ENCODE data around the gene TAF11L11. TPM values are rescaled to one million over a fixed set of nuclear protein-coding genes. Genes with fewer than 3 reads are reported as not detected.
A peak's percentile ranks its signal among the peaks of the same experiment; 100 is the strongest.
"Not testable (repeated sequence)": the region's sequence is repeated elsewhere in the genome, so short reads cannot be mapped to it uniquely, and the experiment has no call there.

The TAF11L11 gene
- total RNA-seq, 6 donors from 2014 or later, result not detected

DNA sequence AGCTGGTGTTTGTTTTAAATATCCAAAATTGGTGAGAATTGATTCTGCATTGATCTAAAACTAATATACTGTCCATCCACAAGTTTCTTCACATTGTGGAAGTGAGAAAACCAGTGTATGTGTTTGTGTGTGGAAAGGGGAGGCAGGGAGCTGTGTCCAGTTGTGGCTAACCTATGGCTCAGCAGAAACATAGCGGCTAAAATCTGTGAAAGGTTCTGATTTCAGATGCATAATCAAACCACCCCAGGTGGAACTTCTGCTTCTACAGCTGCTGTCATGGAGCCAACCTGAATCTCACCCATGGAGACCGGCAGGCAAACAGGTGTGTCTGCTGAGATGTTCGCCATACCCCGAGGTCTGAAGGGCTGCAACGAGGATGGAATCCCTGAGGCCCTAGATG is 30.2 kb downstream of the TAF11L11 start, which contains the start of gene TAF11L14:
Gene TAF11L14 (plus strand): TSS at position 301 of the 400 bp plus-strand sequence.
- Histone ChIP-seq H3K27me3 (no peaks in the 10 kb centered on the region), H3K27ac (no peak within 1 kb of the TSS), H3K36me3 (no peaks in the 10 kb centered on the region), H3K4me3 (no peak within 1 kb of the TSS), H3K4me1 (no peaks in the 10 kb centered on the region), H3K9me3 (no peaks in the 10 kb centered on the region)
- WGBS, 2 donors, result 94% methylated on average over 4 to 5 of the region's 5 CpGs
- TF ChIP-seq, protein P1, sequence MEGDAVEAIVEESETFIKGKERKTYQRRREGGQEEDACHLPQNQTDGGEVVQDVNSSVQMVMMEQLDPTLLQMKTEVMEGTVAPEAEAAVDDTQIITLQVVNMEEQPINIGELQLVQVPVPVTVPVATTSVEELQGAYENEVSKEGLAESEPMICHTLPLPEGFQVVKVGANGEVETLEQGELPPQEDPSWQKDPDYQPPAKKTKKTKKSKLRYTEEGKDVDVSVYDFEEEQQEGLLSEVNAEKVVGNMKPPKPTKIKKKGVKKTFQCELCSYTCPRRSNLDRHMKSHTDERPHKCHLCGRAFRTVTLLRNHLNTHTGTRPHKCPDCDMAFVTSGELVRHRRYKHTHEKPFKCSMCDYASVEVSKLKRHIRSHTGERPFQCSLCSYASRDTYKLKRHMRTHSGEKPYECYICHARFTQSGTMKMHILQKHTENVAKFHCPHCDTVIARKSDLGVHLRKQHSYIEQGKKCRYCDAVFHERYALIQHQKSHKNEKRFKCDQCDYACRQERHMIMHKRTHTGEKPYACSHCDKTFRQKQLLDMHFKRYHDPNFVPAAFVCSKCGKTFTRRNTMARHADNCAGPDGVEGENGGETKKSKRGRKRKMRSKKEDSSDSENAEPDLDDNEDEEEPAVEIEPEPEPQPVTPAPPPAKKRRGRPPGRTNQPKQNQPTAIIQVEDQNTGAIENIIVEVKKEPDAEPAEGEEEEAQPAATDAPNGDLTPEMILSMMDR (IDR thresholded peaks at IDR 0.05), result no peak
- TF ChIP-seq POLR2A (IDR thresholded peaks at IDR 0.05), result no peak
- no peak for TF ChIP-seq EP300 (IDR thresholded peaks at IDR 0.05)
- TF ChIP-seq POLR2AphosphoS5 (IDR thresholded peaks at IDR 0.05), result no peak
- ATAC-seq (ENCODE audit: low FRiP score in 2 of 2), result no peak
- DNase-seq, result no peak

DNA sequence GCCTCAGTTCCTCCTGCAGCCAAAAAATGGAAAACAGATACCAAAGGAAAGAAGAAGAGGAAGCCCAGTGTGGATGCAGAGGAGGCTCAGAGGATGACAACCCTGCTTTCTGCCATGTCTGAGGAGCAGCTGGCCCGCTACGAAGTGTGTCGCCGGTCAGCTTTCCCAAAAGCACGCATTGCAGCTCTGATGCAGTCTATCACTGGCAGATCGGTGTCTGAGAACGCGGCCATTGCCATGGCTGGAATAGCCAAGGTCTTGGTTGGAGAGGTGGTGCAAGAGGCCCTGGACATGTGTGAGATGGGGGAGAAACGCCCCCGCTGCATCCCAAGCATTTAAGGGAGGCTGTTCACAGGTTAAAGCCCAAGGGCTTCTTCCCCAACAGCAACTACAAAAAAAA is 45.2 kb downstream of the TAF11L11 start:
- H3K9me3 ChIP-seq; H3K27ac ChIP-seq; H3K4me3 ChIP-seq; H3K4me1 ChIP-seq; ATAC-seq (ENCODE audit: low FRiP score in 2 of 2); DNase-seq; H3K36me3 ChIP-seq; H3K27me3 ChIP-seq: not testable (repeated sequence)
- 90 to 93% methylated on average over 10 of the region's 10 CpGs for WGBS, 2 donors

DNA sequence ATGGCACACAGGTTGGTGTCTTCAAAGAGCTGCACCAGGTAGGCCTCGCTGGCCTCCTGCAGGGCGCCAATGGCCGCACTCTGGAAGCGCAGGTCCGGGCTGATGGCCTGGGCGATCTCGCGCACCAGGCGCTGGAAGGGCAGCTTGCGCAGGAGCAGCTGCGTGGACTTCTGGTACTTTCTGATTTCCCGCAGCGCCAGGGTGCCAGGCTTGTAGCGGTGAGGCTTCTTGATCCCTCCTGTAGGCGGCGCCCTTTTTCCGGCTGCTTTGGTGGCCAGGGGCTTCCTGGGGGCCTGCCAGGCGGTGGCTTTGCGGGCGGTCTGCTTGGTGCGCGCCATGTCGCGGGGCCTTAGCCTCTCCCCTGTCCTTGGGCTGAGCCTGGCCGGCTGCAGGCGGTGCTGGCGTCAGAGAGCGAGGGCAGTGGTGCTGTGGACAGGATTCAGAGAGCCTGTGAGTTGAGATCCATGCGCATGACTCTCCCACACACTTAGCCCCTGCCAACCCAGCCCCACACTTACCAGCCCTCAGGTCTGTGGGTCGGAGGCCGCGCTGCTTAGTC is 51.3 kb downstream of the TAF11L11 start:
- 95 to 100% methylated on average over 4 to 21 of the region's 32 CpGs for WGBS, 2 donors
- H3K27ac ChIP-seq, H3K9me3 ChIP-seq, H3K4me1 ChIP-seq, H3K4me3 ChIP-seq, H3K27me3 ChIP-seq, H3K36me3 ChIP-seq: not testable (repeated sequence)
- peak; percentile 28 to 66 for ATAC-seq (ENCODE audit: low FRiP score in 2 of 2)
- DNase-seq, result peak in 1 of 2 donors; percentile 76

Small RNAs within 50 kb of the gene (small RNA-seq; reads per million reads assigned to genes)
- gene AC233724.1 (0 reads per million in 4 donors), gene AC233724.2 (0 reads per million in 4 donors), gene AC233724.3 (0 reads per million in 4 donors), gene AC233724.4 (0 reads per million in 4 donors), gene AC233724.6 (0 reads per million in 4 donors), gene AC233724.7 (0 reads per million in 4 donors)

Other genes starting within 250 kb of the TAF11L11 start
- not detected for gene TAF11L2, start 106.0 kb upstream of the TAF11L11 start, total RNA-seq
- gene TAF11L3, start 85.8 kb upstream of the TAF11L11 start, total RNA-seq, result not detected
- not detected for gene TAF11L4, start 82.4 kb upstream of the TAF11L11 start, total RNA-seq
- not detected for gene TAF11L5, start 78.9 kb upstream of the TAF11L11 start, total RNA-seq
- gene TAF11L6, start 75.5 kb upstream of the TAF11L11 start, total RNA-seq, result not detected
- gene TAF11L7, start 18.4 kb upstream of the TAF11L11 start, total RNA-seq, result not detected
- gene TAF11L8, start 13.2 kb upstream of the TAF11L11 start, total RNA-seq, result not detected
- gene TAF11L9, start 9.8 kb upstream of the TAF11L11 start, total RNA-seq, result not detected
- not detected for gene TAF11L10, start 6.4 kb upstream of the TAF11L11 start, total RNA-seq
- not detected for gene TAF11L12, start 6.2 kb downstream of the TAF11L11 start, total RNA-seq
- gene TAF11L13, start 27.9 kb downstream of the TAF11L11 start, total RNA-seq, result not detected
- not detected for gene TAF11L14, start 30.3 kb downstream of the TAF11L11 start, total RNA-seq